Neural crest cell (in vitro differentiated cells): ENCODE measurements around the gene ZDHHC7. TPM values are rescaled to one million over a fixed set of nuclear protein-coding genes. Genes with fewer than 3 reads are reported as not detected.
A peak's percentile ranks its signal among the peaks of the same experiment; 100 is the strongest.

Experiments used
- DNase-seq: peaks from one replicate; pipeline ENCODE4 v3.0.0; 2021; ENCODE audit warnings: low read depth, mixed read lengths, low spot score
- H3K27ac Mint-ChIP-seq: one replicate; pipeline ENCODE4 v1.8.0; 2021; ENCODE audit warnings: mild to moderate bottlenecking, mixed read lengths; ENCODE audit not compliant: unreplicated experiment
- H3K27me3 Mint-ChIP-seq: 2 replicates; pipeline ENCODE4 v1.8.0; 2021; ENCODE audit warnings: low read depth, mild to moderate bottlenecking, mixed read lengths
- H3K36me3 Mint-ChIP-seq: 2 replicates; pipeline ENCODE4 v1.8.0; 2021; ENCODE audit warnings: low read depth, mild to moderate bottlenecking, mixed read lengths
- H3K4me1 Mint-ChIP-seq: 2 replicates; pipeline ENCODE4 v1.8.0; 2021; ENCODE audit warnings: mixed read lengths
- H3K4me3 Mint-ChIP-seq: one replicate; pipeline ENCODE4 v1.8.0; 2021; ENCODE audit warnings: mild to moderate bottlenecking, mixed read lengths
- H3K9me3 Mint-ChIP-seq: 2 replicates; pipeline ENCODE4 v1.8.0; 2021; ENCODE audit warnings: mixed read lengths
- total RNA-seq: library from RNA; stranded (reverse); gene quantifications from 2 replicates; pipeline ENCODE4 v1.2.1, GENCODE V29; 2021
- TF ChIP-seq, protein P1 (sequence below): fragments of 200-600 bp; sonication (generic); conservative IDR thresholded peaks from 2 replicates; pipeline ENCODE4 v1.5.0; 2021; ENCODE audit warnings: antibody characterized with exemption, mild to moderate bottlenecking

ZDHHC7 gene
- total RNA-seq, 1 donor from 2014 or later = 40.0 TPM

DNA sequence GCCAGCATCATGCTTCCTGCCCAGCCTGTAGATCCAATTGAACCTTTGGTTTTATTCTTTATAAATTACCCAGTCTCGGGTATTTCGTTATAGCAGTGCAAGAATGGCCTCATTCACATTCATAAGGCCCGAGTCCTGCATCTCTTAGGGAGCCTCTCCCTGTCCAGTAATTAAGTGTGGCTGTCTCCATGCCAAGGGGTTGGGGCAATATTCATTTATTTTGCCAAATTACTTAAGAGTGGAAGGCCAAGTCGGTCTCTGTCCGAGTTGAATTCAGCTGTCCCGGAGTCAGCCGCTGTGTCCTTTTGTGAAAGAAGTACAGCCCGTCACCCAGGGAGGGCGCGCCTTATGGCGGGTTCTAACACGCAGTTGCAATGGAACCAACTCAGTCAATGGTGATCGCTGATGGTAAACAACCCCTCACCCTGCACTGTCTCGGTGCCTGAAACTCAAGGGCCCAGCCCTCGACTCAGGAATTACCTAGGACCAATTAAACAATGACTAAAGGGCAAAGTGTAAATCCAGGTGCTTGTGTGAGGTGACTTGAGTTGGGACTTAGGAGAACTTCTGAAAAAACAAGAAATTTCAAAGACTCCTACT lies 38.5 kb upstream of the ZDHHC7 start:
- TF ChIP-seq, protein P1, sequence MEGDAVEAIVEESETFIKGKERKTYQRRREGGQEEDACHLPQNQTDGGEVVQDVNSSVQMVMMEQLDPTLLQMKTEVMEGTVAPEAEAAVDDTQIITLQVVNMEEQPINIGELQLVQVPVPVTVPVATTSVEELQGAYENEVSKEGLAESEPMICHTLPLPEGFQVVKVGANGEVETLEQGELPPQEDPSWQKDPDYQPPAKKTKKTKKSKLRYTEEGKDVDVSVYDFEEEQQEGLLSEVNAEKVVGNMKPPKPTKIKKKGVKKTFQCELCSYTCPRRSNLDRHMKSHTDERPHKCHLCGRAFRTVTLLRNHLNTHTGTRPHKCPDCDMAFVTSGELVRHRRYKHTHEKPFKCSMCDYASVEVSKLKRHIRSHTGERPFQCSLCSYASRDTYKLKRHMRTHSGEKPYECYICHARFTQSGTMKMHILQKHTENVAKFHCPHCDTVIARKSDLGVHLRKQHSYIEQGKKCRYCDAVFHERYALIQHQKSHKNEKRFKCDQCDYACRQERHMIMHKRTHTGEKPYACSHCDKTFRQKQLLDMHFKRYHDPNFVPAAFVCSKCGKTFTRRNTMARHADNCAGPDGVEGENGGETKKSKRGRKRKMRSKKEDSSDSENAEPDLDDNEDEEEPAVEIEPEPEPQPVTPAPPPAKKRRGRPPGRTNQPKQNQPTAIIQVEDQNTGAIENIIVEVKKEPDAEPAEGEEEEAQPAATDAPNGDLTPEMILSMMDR = no peak
- Mint-ChIP-seq H3K27me3 (no peaks in the 10 kb centered on the region), H3K36me3 (no peaks in the 10 kb centered on the region), H3K27ac (peak overlapping the region; percentile 46), H3K4me1 (no peaks in the 10 kb centered on the region), H3K4me3 (no peak overlapping the region), H3K9me3 (no peaks in the 10 kb centered on the region)
- DNase-seq = no peak

DNA sequence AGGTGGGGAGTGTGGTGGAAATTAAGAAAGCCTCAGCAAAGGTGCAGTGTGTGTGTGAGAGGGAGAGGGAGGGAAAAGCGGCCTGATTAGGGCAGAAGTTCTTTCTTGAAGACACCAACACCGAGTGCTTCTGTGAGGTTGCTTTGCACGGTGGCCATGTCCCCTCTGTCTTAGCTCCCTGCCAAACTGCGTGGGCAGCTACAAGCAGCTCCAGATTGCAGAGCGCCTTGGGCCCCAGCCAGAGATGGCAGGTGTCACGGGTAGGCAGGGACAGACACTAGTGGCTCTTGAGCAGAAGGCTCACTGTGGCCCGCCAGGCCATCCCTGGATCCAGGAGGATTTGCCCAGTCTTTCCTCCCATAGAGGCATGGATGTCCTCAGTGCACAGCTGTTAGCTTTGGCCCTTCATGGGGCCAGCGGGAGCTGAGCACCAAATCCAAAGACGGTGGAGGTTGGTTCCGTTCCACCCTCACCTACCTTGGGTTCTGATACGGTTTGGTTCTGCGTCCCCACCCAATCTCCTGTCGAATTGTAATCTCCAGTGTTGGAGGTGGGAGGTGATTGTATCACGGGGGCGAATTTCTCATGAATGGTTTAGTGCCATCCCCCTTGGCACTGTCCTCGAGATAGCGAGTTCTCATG lies 37.7 kb upstream of the ZDHHC7 start:
- Mint-ChIP-seq H3K4me1 (no peaks in the 10 kb centered on the region), H3K27ac (no peak overlapping the region), H3K4me3 (no peak overlapping the region), H3K36me3 (no peaks in the 10 kb centered on the region), H3K27me3 (no peaks in the 10 kb centered on the region), H3K9me3 (no peaks in the 10 kb centered on the region)
- TF ChIP-seq, protein P1 = no peak
- DNase-seq = no peak

DNA sequence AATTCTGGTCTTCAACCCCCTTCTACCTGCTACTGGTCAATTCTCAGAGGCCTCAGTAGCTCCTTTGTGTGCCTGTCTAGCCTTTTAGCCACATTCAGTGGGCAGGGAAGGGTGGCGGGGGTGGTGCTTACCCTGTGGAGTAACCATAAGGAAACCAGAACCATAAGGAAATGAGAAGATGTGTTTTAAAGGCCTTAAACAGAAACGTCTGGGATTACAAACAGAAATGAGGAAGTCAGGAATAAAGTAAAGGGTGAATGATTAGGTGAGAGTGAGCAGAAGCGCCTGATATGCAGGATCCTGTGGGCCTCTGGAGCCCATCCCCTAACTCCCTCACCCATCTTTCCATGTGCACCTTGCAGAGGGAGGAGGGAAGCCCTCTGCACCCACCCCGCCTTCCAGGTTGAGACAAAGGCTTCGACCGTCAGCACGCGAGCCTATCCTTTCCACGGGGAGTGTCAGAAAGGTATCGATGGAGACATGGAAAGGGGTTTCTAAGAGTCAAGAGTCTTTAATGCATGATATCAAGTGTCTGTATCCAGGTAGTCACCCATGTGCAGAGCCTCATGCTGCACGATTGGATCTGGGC lies 36.6 kb upstream of the ZDHHC7 start:
- Mint-ChIP-seq H3K27me3 (no peaks in the 10 kb centered on the region), H3K9me3 (no peaks in the 10 kb centered on the region), H3K36me3 (no peaks in the 10 kb centered on the region), H3K4me1 (no peaks in the 10 kb centered on the region), H3K4me3 (no peak overlapping the region), H3K27ac (no peak overlapping the region)
- TF ChIP-seq, protein P1 = no peak
- DNase-seq = no peak

DNA sequence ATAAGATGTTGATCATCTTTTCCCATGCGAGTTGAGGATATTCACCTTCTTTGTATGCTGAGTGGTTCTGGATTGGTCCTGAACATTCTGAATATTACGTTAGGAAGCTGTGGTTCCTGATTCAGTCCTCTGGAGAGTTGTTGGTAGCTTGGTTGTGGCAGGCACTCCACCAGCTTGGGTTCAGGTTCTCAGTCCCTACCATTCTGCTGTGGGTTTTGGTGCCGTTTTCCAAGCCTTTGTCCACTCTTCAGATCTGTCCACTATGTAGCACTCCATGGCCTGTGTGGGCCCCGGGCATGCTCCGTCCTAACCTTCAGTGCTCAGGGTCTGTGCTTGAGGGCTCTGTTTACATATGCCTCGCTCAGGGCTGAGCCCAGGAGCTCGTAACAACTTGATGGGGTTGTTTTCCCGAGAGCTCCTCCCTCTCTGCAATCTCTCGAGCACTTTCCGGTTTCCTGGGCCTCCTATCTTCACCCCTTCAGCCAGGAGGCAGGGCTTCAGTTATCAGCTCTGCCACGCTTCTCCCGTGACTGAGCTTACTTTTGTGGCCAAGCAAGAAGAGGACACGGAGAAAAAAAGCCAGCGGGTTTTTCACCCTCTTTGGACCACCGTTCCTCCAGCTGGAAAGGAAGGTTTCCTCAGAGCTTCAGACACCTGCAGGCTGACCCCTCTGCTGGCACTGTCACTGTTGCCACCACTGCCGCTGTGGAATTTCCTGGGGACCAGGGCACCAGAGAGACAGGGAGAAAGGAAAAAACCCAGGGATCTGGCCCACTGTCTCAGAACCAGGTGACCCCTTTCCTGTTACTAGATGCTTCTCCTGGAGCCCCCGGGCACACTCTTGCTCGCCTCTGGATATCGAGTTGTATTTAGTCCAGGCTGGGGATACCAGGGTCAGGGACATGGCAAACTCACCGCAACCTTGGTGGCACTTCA lies 35.9 kb upstream of the ZDHHC7 start:
- Mint-ChIP-seq H3K4me1 (peaks cover 4% of the 10 kb centered on the region), H3K27ac (no peak overlapping the region), H3K9me3 (no peaks in the 10 kb centered on the region), H3K36me3 (no peaks in the 10 kb centered on the region), H3K4me3 (no peak overlapping the region), H3K27me3 (no peaks in the 10 kb centered on the region)
- TF ChIP-seq, protein P1 = no peak
- DNase-seq = no peak

DNA sequence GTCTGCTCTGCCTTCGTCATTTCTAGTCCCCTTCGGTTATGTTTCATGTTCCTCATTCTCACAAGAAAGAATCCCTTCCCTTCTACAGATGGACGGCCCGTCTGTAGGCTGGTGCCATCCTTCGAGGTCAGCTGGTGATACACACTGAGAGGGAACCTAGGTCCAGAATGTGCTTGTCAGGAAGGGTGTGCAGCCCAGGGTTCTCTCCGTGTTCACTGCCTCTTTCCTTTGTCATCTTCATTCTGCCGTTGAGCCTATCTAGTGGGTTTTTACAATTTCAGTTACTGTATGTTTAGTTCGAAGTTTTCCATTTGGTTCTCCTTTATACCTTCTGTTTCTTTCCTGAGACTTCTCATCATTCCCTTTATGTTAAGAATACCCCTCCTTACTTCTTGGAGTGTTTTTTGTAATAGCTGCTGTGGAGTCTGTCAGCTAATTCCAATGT lies 35.2 kb upstream of the ZDHHC7 start:
- H3K9me3 Mint-ChIP-seq = no peaks in the 10 kb centered on the region
- peaks cover 11% of the 10 kb centered on the region for H3K4me1 Mint-ChIP-seq

More for the DNA sequence above, 35.2 kb upstream of the ZDHHC7 start:
- Mint-ChIP-seq H3K4me3 (no peak overlapping the region), H3K27me3 (no peaks in the 10 kb centered on the region), H3K27ac (no peak overlapping the region), H3K36me3 (no peaks in the 10 kb centered on the region)
- DNase-seq = no peak
- TF ChIP-seq, protein P1 = no peak
